H1 (cell line): ENCODE measurements around the gene NOTCH2.
"Not testable (repeated sequence)": the region's sequence is repeated elsewhere in the genome, so short reads cannot be mapped to it uniquely, and the experiment has no call there.

Experiments
- ASH2L ChIP-seq: fragments of 200-600, 300-600 bp; sonication (generic); IDR thresholded peaks from one replicate; pipeline ENCODE4 v1.7.1; 2017; ENCODE audit warnings: low read length
- CREB1 ChIP-seq: IDR thresholded peaks from 2 replicates; pipeline ENCODE4 v1.6.1; 2012; ENCODE audit warnings: inconsistent platforms
- POLR2A ChIP-seq, 2 experiments: IDR thresholded peaks; 1 replicate in 1 of 2; 2 replicates in 1 of 2; pipeline ENCODE4 v1.6.1; 2011; ENCODE audit warnings: low read depth in 2 of 2, low read length in 2 of 2, mild to moderate bottlenecking in 2 of 2; ENCODE audit errors: control extremely low read depth in 1 of 2
- POLR2AphosphoS5 ChIP-seq: IDR thresholded peaks from 2 replicates; pipeline ENCODE4 v1.6.1; 2011; ENCODE audit warnings: low read depth, low read length
- TEAD4 ChIP-seq: IDR thresholded peaks from 2 replicates; pipeline ENCODE4 v1.6.1; 2012; ENCODE audit warnings: low read depth, low read length, inconsistent platforms, mixed read lengths

- not testable (repeated sequence) for TF ChIP-seq CREB1; POLR2A (IDR thresholded peaks at IDR 0.05; ENCODE audit: control extremely low read depth in 1 of 2, low read depth in 2 of 2, low read length in 2 of 2); ASH2L; POLR2AphosphoS5; TEAD4
Observed at GRCh38 chr1:120008320-120008719, 61.1 kb downstream of the NOTCH2 start.
